Left renal pelvis (tissue), 4 donors: ENCODE data around the gene DCX. TPM values are rescaled to one million over a fixed set of nuclear protein-coding genes. Genes with fewer than 3 reads are reported as not detected.

Experiments
- polyA plus RNA-seq, 4 donors: library from polyadenylated mRNA; unstranded; fragments of 120-200 nt; gene quantifications; one replicate each; pipeline ENCODE4 v1.2.1, GENCODE V29; 2013; ENCODE audit not compliant: insufficient read length in 4 of 4

The DCX gene
- polyA plus RNA-seq, 4 donors: 0.67 to 2.8 (median 2.1) TPM

Other genes with a start within 250 kb of the DCX start
- gene CAPN6, start 141.7 kb downstream of the DCX start, polyA plus RNA-seq: 10 to 100 TPM; 20.7 to 57.0 (median 26.8) TPM
- gene SERTM2, start 99.5 kb upstream of the DCX start, polyA plus RNA-seq: under 1 TPM in 2 of 4 donors, not detected in 2; 0.04 to 0.06 TPM